NCI-H2107 treated with DMSO at 0.1 percent for 48 hours (cell line): ENCODE data around the gene ARL17B.
"Not testable (repeated sequence)": the region's sequence is repeated elsewhere in the genome, so short reads cannot be mapped to it uniquely, and the experiment has no call there.

Source experiments
- DNase-seq: peaks from one replicate; lab custom pipeline; 2025; ENCODE audit not compliant: unreplicated experiment; lab: John Stamatoyannopoulos, UW

ARL17B gene

DNA sequence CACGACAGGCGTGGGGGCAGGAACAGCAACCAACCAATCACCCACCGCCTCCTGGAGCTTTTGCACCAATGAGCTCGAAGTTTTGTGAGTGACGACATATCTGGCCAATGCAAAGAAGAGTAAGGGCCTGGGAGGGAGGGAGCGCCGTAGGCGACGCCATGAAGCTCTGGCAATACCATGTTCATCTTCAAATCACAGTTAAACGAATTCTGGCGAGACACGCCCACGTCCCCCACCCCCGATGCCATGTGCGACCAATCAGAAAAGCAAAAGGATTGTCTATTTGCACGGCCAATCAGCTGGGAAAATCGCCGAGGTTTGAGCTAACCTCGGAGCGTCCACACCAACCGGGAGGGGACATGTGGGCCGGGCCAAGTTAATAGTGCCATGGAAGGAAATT, at the start of gene ARL17B:
Gene ARL17B (minus strand): TSS at position 12 of the 400 bp plus-strand sequence. CDS start 3,369 bp downstream, outside the sequence.
- not testable (repeated sequence) for DNase-seq

GRCh38 chr17:46409864-46410263, 48.3 kb upstream of the ARL17B start:
- not testable (repeated sequence) for DNase-seq

DNA sequence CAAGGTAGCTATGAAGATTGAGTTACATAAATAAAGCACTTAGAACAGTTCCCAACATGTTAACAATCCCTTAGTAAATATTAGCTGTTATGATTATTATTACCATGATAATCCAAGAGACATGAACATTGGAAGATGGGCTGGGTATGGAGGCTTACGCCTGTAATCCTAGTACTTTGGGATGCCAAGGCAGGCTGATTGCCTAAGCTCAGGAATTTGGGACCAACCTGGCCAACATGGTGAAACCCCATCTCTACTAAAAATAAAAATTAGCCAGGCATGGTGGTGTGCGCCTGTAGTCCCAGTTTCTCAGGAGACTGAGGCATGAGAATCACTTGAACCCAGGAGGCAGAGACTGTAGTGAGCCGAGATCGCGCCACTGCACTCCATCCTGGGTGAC, 45.6 kb upstream of the ARL17B start:
- not testable (repeated sequence) for DNase-seq

DNA sequence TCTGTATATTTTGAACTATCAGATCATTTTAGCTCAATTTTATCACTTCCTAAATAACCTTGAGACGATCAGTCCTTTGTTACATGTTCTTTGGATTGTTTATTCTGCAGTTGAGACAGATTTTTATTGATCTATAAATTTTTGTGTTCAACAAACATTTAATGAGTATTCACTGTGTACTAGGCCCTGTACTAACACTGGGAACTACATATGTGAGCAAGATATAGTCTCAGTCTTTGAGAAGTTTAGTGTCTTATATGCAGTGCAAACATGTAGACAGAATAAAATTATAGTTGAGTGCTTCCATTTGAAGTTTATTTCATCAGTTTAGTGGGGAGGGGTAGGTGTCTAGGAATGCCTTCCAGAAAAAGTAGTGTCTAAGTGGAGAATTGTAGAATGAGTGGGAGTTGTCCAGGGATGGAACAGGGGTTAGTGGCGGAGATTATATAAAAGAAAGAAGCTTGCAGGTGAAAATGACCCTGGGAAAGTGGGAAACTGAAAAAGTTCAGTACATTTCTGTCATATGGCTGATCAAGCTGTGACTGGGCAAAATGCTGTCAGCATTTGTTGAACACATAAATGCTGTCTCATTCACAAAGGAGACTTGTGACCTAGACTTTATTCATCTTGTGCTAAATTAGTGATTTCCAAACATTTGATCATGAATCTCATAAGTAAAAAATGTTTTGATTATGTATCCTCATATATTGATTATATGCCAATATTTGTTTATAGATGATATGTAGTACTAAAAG, 39.6 kb upstream of the ARL17B start:
- not testable (repeated sequence) for DNase-seq

GRCh38 chr17:46400543-46400942, 39.0 kb upstream of the ARL17B start:
- not testable (repeated sequence) for DNase-seq

GRCh38 chr17:46399993-46400392, 38.4 kb upstream of the ARL17B start:
- not testable (repeated sequence) for DNase-seq

- DNase-seq = not testable (repeated sequence)
Measured at GRCh38 chr17:46396292-46396691, 34.7 kb upstream of the ARL17B start.

- not testable (repeated sequence) for DNase-seq
Measured at GRCh38 chr17:46393702-46394101, 32.1 kb upstream of the ARL17B start.

DNA sequence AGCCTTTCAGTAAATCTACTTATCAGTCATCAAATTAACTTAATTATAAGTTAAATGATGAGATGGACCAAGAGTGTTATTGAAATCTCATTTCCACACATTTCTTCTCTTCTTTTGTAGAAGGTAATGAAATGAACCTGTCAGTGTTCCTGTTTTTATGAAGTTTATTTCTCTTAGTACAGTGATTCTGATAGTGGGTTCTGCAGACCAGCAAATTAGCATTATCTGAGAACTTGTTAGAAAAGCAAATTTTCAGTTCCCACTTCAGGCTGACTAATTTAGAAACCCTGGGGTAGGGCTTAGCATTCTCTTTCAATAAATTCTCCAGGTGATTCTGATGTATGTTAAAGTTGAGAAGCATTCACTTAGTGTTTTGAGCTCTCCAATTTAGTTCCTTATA, 23.9 kb upstream of the ARL17B start:
- DNase-seq = not testable (repeated sequence)

- DNase-seq = not testable (repeated sequence)
Measured at GRCh38 chr17:46383118-46383517, 21.6 kb upstream of the ARL17B start.

- not testable (repeated sequence) for DNase-seq
Measured at GRCh38 chr17:46373418-46373817, 11.9 kb upstream of the ARL17B start.

DNA sequence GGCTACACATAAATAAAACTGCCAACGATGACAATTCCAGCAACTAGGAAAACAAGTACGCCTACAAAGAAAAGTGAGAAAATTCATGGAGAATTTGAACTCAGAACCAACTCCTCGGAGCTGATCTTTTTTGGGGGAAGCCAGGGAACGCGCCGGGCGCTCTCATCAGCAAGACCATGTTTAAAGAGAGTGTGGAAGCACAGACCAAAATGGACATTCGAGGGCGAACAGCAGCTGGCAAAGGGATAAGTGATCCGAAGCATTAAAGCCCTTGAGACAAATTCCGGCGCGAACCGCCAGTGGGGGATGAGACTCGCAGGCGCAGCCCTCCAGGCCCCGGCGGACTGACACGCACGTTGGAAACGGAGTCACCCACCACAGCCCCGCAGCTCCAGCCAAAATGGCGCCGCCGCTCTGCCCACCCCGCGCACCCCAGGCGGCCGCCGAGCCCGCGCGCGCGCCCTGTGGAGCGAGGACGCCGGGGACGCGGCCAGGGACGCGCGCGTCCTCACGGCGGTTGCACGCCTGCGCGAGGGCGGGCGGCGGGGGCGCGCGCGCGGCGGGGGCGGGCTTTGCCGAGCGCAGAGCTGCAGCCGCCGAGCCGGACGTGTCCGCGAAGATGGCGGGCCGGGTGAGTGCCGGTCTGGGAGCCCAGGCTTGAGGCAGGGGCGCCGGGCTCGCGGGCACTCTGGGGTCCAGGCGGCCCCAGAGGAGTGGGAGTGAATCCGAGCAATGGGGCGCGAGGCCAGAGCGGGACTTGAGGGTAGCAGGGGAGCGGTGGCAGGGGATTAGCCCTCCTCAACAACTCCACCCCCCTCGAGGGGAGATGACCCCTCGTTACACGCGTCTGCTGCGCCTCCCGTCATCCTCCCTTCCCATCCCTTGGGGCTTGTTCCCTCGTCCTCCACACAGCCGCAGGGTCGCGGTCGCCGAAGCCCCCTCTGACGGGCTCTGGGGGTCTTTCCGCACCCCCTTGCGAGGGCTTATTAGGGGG, 11.0 kb upstream of the ARL17B start:
- not testable (repeated sequence) for DNase-seq

GRCh38 chr17:46367520-46367919, 6.0 kb upstream of the ARL17B start:
- not testable (repeated sequence) for DNase-seq

DNA sequence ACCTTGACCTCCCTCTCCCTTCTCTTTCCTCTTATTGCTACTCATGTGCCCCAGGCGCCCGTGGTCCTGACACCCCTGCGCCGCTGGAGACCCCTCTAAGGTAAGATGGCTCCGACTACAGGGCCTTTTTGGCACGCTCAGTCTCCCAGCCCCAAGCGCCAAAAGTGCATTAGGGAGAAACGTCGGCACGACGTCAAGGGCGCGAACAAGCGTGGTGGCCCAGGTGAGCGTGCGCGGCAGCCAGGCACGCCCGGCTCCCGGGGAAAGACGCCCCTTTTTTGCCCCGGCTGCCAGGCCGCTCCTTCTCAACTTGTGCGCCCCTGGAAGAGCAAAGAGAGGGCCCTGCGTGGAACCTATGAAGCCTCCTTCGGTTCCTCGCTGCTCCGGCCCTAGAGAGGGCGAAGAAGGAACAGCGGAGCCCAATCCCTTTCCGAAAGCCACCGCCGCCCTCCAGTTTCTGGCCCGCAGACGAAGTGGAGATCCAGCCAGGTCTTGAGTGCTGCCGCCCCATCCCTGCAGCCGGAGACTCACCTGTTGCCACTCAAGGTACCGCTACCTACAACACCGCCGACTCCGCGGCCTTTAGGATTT, 326 bp downstream of the ARL17B start:
- DNase-seq = not testable (repeated sequence)

GRCh38 chr17:46353856-46354255, 7.7 kb downstream of the ARL17B start:
- DNase-seq = not testable (repeated sequence)

- DNase-seq = not testable (repeated sequence)
Measured at GRCh38 chr17:46349060-46349459, 12.5 kb downstream of the ARL17B start.

DNA sequence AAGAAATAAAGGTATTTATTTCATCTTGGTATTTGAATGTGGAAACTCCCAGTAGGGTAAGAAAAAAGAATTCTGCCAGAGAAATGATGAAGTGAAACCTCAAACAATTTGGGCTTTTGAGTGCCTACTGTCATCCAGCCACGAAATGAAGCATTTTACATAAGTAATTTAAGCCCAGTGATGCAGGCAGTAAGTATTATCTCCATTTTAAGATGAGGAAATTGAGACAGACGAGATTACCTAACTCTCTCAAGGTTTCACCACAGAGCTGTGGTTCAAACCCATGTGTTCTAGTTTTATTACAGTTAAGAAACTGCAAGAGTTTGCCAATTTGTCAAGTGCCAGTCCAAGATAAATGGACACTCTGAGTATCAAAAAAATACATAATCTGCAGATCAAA, 13.2 kb downstream of the ARL17B start:
- not testable (repeated sequence) for DNase-seq

- DNase-seq = not testable (repeated sequence)
Measured at GRCh38 chr17:46342131-46342530, 19.4 kb downstream of the ARL17B start.

DNA sequence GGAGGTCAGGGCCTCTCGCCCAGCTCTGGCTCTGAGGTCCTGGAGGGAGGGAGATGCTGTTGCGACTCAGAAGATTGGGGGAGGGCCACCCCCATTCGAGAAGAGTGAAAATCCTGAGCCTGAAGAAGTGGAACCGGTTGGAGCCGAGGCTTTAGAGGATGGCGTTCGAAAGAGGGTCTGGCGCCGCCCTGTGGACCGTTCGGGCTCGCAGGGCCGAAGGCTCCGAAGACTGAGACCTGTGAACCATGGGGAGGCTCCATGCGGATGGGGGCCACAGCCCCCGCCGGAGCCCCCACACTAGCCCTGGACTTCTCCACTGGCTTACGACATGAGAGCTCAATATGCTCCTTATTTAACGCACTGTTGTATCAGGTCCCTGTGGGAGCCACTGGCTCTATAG, 20.3 kb downstream of the ARL17B start:
- not testable (repeated sequence) for DNase-seq

DNA sequence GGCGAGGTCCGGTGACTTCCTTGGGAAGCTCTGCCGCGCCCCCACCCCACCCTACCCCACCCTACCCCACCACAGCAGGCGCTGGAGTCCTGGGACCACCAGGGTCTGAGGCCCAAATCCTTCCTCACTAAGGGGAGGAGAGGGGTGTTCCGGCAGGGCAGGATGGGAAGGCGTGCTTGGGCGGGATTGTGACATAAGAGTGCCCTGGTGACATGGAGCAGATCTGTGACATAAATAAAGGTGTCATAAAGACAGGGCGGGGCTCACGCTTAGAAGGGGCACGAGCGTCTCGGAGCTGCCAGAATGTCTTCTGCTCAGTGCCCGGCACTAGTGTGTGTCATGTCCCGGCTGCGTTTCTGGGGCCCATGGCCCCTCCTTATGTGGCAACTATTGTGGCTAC, 66.7 kb downstream of the ARL17B start, which contains the start of gene LRRC37A:
Gene LRRC37A (plus strand): TSS at position 301 of the 400 bp plus-strand sequence. CDS start 3 bp downstream, at position 304.
- DNase-seq = not testable (repeated sequence)

DNA sequence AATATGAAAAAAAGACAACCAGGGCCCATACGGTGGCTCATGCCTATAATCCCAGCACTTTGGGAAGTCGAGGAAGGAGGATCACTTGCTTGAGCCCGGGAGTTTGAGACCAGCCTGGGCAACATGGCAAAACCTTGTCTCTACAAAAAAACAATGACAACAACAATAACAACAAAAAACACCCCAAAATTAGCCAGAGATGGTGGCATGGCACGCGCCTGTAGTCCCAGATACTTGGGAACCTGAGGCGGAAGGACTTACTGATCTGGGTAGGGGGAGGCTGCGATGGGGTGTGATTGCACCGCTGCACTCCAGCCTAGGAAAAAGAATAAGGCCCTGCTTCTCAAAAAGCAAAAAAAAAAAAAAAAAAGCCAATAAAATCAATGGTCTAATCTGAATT, 69.9 kb downstream of the ARL17B start:
- DNase-seq = not testable (repeated sequence)
